GM18951 (cell line): Measurements from ENCODE around the gene PPP1R13L.

Source experiments
- POLR2A ChIP-seq: IDR thresholded peaks from 4 replicates; pipeline ENCODE4 v1.6.1; 2011; ENCODE audit warnings: mild to moderate bottlenecking; ENCODE audit not compliant: insufficient read length, insufficient read depth; ENCODE audit errors: extremely low read depth
- in situ Hi-C: fragments of 300-500 bp; cut with MboI; formaldehyde crosslinking; loops from one replicate; pipeline ENCODE4 v1.12.0; 2022; ENCODE audit warnings: low sequenced_read_pairs, mixed read lengths, inconsistent platforms; ENCODE audit not compliant: unreplicated experiment

PPP1R13L gene

DNA sequence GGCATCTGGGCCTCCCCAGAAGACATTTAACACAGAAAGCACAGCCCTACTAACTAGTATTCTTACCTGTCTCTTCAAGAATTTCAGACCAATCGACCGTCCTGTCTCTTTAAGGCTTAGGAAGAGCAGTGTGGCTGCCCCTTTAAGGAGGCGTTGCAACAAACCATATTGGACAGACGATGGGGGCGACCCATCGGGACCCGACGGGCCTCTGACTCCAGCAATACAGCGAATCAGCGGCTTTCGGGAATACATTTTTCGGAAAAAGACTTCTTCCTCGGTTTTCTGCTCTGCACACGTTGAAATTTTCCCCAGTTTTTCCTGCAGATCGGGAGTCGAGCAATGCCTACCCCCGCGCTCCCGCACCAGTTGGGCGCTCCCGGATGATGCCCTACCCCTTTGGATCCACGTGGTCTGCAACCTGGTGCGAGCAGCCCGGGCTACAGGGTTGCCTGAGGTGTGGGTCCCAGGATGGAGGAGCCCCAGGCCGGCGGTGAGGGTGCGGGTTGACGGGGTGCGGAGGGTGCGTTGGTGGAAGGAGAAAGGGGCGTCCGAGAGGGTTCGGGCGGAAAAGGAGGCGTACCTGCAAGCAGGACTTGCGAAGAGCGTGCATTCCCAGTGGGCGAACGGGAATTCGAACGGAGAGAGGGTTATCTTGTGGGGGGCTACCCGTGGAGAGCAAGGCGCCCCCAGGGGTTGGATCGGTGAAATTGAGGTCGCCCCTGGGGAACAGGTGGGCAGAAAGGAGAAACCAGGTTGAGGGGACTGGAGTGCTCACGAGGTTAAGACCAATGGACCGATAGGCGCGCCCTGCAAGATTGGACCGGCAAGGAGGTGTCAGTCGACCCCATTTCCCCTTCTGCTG is 1.6 kb upstream of the PPP1R13L start, which contains the start of gene POLR1G:
Gene POLR1G, plus strand, starts transcription at position 419 of the 865 bp plus-strand sequence. Its CDS starts 53 bp downstream, at position 472.
- in situ Hi-C loops = no loop called here
- peak; percentile 77 for TF ChIP-seq POLR2A

DNA sequence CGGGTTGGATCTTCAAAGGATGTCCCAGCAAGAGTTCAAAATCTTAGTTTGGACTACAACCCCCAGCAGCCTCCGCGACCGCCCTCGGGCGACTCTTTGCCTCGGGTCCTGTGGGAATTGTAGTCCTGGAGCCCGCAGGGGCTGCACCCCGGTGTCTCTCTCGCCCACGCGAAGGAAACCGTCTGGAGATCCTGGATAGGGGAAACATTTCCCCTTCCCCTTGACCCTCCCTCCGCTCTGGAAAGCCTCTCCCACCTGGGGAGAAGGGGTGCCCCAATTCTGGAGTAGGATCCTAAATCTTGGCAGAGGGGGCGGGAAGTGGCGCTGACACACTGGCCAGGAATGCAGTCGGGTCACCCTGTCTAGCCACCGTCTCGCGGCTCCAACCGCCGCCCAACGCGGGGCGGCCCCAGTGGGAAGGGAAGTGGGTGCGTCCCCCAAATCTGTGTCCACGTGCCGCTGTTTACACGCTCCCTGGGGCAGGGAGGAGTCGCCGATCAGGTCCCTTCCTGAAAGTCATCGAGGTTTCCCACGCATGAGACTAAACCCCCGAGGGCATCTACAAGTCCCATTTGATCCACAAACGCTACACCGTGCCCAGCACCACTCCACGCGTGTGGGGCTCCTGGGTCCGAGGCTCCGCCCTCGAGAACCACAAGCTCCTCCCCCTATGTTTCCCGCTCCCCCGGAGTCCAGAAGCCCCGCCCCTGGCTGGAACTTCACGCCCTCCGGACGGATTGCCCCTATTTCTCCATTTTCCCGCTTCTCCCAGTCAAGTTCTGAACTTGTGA is 761 bp upstream of the PPP1R13L start:
- TF ChIP-seq POLR2A = peak; percentile 67
- in situ Hi-C loops = no loop called here

DNA sequence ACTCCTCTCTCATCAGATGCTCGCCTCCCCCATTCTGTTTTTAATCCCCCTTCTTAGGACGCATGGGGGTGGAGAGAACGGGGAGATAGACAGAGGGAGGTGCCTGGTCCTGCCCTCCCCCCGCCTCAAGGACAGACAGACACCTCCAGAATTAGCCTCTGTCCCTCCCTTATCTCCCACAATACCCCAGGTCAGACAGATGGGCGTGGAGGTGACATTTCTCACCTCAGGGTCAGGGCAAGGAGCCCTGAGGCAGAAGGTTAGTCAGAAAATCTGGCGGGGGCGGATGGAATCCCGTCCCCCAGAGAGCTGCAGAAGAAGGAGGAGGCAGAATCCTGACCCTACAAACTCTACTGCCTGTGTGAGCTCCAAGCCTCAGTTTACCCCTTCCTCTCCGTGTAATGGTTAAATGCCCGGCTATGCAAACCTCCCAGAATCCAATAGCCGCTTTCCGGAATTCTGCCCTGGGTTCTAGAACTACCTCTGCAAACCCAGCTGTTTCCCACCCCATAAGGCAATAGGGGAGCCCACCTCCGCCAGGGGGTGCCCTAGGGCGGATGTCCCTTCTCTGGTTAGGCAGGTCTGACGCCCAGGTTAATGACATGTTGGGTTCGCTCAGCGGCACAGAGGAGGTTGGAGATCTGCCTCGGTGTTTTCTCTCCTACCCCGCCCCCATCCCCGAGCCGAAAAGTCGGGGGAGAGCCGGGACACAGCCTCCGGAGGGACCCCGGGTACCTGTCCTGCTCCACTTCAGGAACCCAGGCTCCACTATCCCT is 900 bp downstream of the PPP1R13L start:
- no peak for TF ChIP-seq POLR2A
- in situ Hi-C loops = no loop called here

DNA sequence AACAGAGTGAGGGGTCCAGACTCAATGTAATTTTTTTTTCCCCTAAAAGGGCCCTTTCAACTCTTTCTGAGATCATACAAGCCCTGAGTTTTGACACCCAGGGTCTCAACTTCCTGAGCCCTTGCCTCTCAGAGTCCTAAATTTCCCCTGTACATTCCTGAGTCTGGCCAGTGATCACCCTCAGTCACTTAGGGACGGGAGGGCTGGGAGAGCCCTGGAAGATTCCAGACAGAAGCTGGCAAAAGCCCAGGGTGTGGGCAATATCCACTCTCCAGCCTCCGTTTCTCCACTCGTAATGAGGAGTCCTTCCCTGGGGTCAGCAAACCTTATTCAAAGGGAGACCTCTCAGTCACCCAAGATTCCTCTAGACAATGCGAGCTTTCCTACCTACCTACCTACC is 1.6 kb downstream of the PPP1R13L start:
- in situ Hi-C loops = no loop called here
- no peak for TF ChIP-seq POLR2A

GRCh38 chr19:45402298-45403061 is 2.4 kb downstream of the PPP1R13L start:
- in situ Hi-C loops = no loop called here
- TF ChIP-seq POLR2A = no peak

DNA sequence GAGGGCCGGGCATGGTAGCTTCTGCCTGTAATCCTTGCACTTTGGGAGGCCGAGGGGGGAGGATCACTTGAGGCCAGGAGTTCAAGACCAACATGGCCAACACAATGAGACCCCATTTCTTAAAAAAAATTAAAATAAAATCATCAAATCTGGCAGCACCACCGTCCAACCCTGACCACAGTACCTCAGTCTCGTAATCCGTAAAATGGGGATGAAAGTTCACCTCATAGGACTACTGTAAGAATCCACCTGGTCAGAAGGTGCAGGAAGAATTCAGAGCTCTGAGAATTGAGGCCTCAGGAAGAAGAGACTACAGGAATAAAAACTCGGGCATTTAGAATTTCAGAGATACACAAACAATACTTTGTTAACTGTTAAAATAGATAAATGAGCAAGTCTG is 3.1 kb downstream of the PPP1R13L start:
- in situ Hi-C loops = no loop called here
- TF ChIP-seq POLR2A = no peak

GRCh38 chr19:45400192-45400591 is 4.7 kb downstream of the PPP1R13L start:
- in situ Hi-C loops = no loop called here
- TF ChIP-seq POLR2A = no peak

GRCh38 chr19:45395821-45396617 is 8.8 kb downstream of the PPP1R13L start:
- in situ Hi-C loops = no loop called here

DNA sequence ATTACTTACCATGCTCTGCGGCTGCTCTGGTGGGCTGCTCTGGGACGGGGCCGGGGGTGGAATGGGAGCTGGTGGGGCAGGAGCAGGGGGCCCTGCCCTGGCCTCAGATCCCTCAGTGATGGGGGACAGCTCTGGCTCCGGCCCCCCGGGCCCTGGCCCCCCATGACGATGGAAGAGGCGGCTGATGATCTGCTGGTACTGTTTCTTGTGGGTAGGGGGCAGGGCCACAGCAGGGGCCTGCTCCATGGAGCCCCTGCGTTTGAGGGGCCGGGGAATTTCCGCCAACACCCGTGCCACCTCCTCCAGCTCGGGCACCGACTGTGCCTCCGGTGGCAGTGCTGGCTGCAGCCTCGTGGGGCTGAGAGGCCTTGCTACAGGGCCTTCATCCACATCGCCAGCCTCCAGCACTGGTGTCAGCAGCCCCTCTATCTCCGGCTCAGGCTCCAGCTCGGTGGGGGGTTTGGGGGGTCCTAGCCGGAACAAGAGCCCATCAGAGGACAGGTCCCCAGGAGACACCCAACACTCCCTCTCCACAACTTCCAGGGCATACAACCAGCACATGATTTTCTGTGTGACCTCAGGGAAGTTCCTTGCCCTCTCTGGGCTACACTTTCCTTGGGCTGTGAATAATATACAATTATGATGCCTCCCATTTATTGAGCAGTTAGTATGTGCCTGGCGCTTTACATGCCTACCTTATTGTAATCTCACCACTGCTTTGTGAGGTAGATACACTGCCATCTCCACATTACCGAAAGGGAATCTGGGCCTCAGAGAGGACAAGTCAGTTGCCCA is 12.8 kb downstream of the PPP1R13L start:
- in situ Hi-C loops = no loop called here

More at GRCh38 chr19:45395821-45396617, 8.8 kb downstream of the PPP1R13L start:
- TF ChIP-seq POLR2A = no peak

GRCh38 chr19:45391346-45391745 is 13.5 kb downstream of the PPP1R13L start:
- in situ Hi-C loops = no loop called here
- TF ChIP-seq POLR2A = peak; percentile 23

More for the DNA sequence above, 12.8 kb downstream of the PPP1R13L start:
- peak; percentile 1 for TF ChIP-seq POLR2A
